DOHH2 (cell line): ENCODE data around the gene ROR2.

Experiments used
- H3F3A ChIP-seq: fragments of 200-600 bp; sonication (generic), shearing (Covaris generic); 2 replicates; pipeline ENCODE4 v1.6.0; 2016; ENCODE audit warnings: antibody characterized with exemption, mild to moderate bottlenecking; ENCODE audit not compliant: control insufficient read depth, insufficient read depth
- H3K27ac ChIP-seq: fragments of 200-600 bp; sonication (generic); 2 replicates; pipeline ENCODE4 v1.5.1; 2014; ENCODE audit warnings: low read depth, mild to moderate bottlenecking, low read length, moderate library complexity
- H3K27me3 ChIP-seq: fragments of 200-600 bp; sonication (generic); 2 replicates; pipeline ENCODE4 v1.6.1; 2014; ENCODE audit warnings: mild to moderate bottlenecking, low read length, mixed read lengths; ENCODE audit not compliant: control insufficient read depth
- H3K36me3 ChIP-seq: fragments of 200-600 bp; sonication (generic); 2 replicates; pipeline ENCODE4 v1.6.1; 2014; ENCODE audit warnings: mild to moderate bottlenecking, low read length, moderate library complexity, mixed read lengths; ENCODE audit not compliant: control insufficient read depth
- H3K4me1 ChIP-seq: fragments of 200-600 bp; sonication (generic); 2 replicates; pipeline ENCODE4 v1.6.1; 2014; ENCODE audit warnings: mild to moderate bottlenecking, low read length, mixed read lengths; ENCODE audit not compliant: control insufficient read depth
- H3K4me2 ChIP-seq: fragments of 200-600 bp; sonication (generic); 2 replicates; pipeline ENCODE4 v1.6.0; 2014; ENCODE audit warnings: mild to moderate bottlenecking, low read length, moderate library complexity
- H3K4me3 ChIP-seq: fragments of 200-600 bp; sonication (generic); 2 replicates; pipeline ENCODE4 v1.5.1; 2014; ENCODE audit warnings: mild to moderate bottlenecking, low read length, mixed read lengths
- H3K79me2 ChIP-seq: fragments of 200-600 bp; sonication (generic); 2 replicates; pipeline ENCODE4 v1.6.1; 2014; ENCODE audit warnings: mild to moderate bottlenecking, low read length, mixed read lengths; ENCODE audit not compliant: control insufficient read depth
- H3K9me2 ChIP-seq: fragments of 200-600 bp; sonication (generic); replicated peaks from 2 replicates; pipeline ENCODE4 v1.6.1; 2014; ENCODE audit warnings: mild to moderate bottlenecking, low read length, mixed read lengths; ENCODE audit not compliant: control insufficient read depth
- H3K9me3 ChIP-seq: fragments of 200-600 bp; sonication (generic); 2 replicates; pipeline ENCODE4 v1.6.1; 2014; ENCODE audit warnings: antibody characterized with exemption, low read length, mixed read lengths; ENCODE audit not compliant: control insufficient read depth, insufficient read depth
- H4K20me1 ChIP-seq: fragments of 200-600 bp; sonication (generic); 2 replicates; pipeline ENCODE4 v1.6.0; 2014; ENCODE audit warnings: low read depth, mild to moderate bottlenecking, antibody characterized with exemption, low read length, moderate library complexity; ENCODE audit not compliant: control insufficient read depth, insufficient read depth
- CTCF ChIP-seq: fragments of 200-600 bp; sonication (generic); IDR thresholded peaks from one replicate; pipeline ENCODE4 v1.5.1; 2014; ENCODE audit warnings: antibody characterized with exemption, mild to moderate bottlenecking, low read depth, low read length; ENCODE audit not compliant: poor library complexity, severe bottlenecking
- EZH2phosphoT487 ChIP-seq: fragments of 200-600 bp; sonication (generic); IDR thresholded peaks from 2 replicates; pipeline ENCODE4 v1.6.1; 2017; ENCODE audit warnings: borderline replicate concordance, mild to moderate bottlenecking, antibody characterized with exemption, low read length, moderate library complexity, mixed read lengths

Gene ROR2

GRCh38 chr9:91933556-91934352 lies 16.3 kb downstream of the ROR2 start:
- H4K20me1 ChIP-seq, result no peaks in the 10 kb centered on the region
- H3K79me2 ChIP-seq, result no peaks in the 10 kb centered on the region
- no peak overlapping the region for H3K4me2 ChIP-seq
- H3K9me2 ChIP-seq, result no peaks in the 10 kb centered on the region
- no peak overlapping the region for H3K4me3 ChIP-seq
- H3K4me1 ChIP-seq, result no peaks in the 10 kb centered on the region
- peaks cover 17% of the 10 kb centered on the region; the same call in 1 of the 2 replicates for H3K9me3 ChIP-seq
- TF ChIP-seq EZH2phosphoT487, result no peak
- H3F3A ChIP-seq, result no peaks in the 10 kb centered on the region
- no peaks in the 10 kb centered on the region for H3K27me3 ChIP-seq
- H3K27ac ChIP-seq, result no peak overlapping the region
- no peaks in the 10 kb centered on the region for H3K36me3 ChIP-seq

- Histone ChIP-seq H3K27ac (no peak overlapping the region), H4K20me1 (no peaks in the 10 kb centered on the region), H3K27me3 (no peaks in the 10 kb centered on the region), H3F3A (no peaks in the 10 kb centered on the region), H3K79me2 (no peaks in the 10 kb centered on the region), H3K4me2 (no peak overlapping the region), H3K9me2 (no peaks in the 10 kb centered on the region), H3K36me3 (no peaks in the 10 kb centered on the region), H3K9me3 (peaks cover 17% of the 10 kb centered on the region; the same call in 1 of the 2 replicates), H3K4me3 (no peak overlapping the region), H3K4me1 (no peaks in the 10 kb centered on the region)
- no peak for TF ChIP-seq CTCF
- no peak for TF ChIP-seq EZH2phosphoT487
Measured at GRCh38 chr9:91930475-91930874, 19.6 kb downstream of the ROR2 start.

GRCh38 chr9:91929331-91929730 lies 20.7 kb downstream of the ROR2 start:
- no peaks in the 10 kb centered on the region for H3K79me2 ChIP-seq
- no peaks in the 10 kb centered on the region for H3F3A ChIP-seq
- H3K9me3 ChIP-seq, result peaks cover 17% of the 10 kb centered on the region; the same call in 1 of the 2 replicates

More at GRCh38 chr9:91929331-91929730, 20.7 kb downstream of the ROR2 start:
- Histone ChIP-seq H3K36me3 (no peaks in the 10 kb centered on the region), H4K20me1 (no peaks in the 10 kb centered on the region), H3K27me3 (no peaks in the 10 kb centered on the region), H3K4me2 (no peak overlapping the region), H3K4me1 (no peaks in the 10 kb centered on the region), H3K27ac (no peak overlapping the region), H3K4me3 (no peak overlapping the region), H3K9me2 (no peaks in the 10 kb centered on the region)
- TF ChIP-seq CTCF, result no peak
- no peak for TF ChIP-seq EZH2phosphoT487
